ENCODE measurements around the gene CSNK2A1. TPM values are rescaled to one million over a fixed set of nuclear protein-coding genes. Genes with fewer than 3 reads are reported as not detected.
"Not testable (repeated sequence)": the region's sequence is repeated elsewhere in the genome, so short reads cannot be mapped to it uniquely, and the experiment has no call there.

CSNK2A1 gene
- polyA plus RNA-seq, 6 donors from 2014 or later: 47.4 to 78.4 (median 63.2) TPM

DNA sequence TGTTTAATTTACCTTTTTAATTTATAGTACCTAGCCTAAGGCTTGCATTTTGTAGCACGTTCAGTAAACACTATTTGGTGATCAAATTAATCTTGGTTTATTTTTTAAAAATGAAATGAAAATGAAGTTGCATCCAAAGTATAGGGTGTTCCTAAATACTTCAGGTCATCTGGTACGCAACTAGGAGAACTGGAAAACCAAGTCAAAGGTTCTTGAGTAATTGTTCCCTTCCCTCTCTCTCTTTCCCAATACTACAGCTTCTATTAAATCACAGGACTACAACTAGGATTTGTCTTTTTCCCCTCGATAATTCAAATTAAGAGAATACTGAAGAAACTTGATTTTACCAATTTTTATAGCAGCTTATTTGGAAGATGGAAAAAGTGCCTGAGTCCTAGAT lies 27.9 kb downstream of the CSNK2A1 start:
- peaks cover 66 to 76% (median 68%) of the 10 kb centered on the region in 3 donors for H3K4me1 Mint-ChIP-seq
- H3K9me3 Mint-ChIP-seq: peaks cover 4 to 18% (median 10%) of the 10 kb centered on the region in 7 donors
- ATAC-seq (ENCODE audit: low read depth in 2 of 2) (no peak), DNase-seq (no peak)
- no peak overlapping the region for H3K4me3 Mint-ChIP-seq
- H3K27me3 Mint-ChIP-seq: no peaks in the 10 kb centered on the region
- H3K36me3 Mint-ChIP-seq: peaks cover 14 to 15% of the 10 kb centered on the region in 2 donors
- H3K27ac Mint-ChIP-seq: peak overlapping the region in 1 of 6 donors; percentile 19

DNA sequence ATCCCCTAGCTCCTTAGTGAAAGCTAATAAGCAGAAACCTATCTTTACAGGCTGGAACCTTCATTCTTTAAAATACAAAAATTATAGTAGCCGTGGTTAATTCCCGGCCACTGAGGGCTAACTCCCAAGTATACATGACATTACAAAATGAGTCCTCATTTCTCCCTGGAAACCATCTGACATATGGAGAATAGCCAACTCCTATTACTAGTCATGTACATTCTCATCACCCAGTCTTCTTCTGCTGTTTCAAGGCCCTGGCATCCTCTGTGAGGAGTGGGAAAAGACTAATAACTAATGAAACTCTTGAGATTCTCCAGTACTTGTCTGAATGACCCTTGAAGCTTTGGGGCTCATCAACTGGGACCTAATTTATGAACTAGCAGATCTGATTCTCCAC lies 30.2 kb downstream of the CSNK2A1 start:
- DNase-seq (no peak), ATAC-seq (ENCODE audit: low read depth in 2 of 2) (no peak)
- Mint-ChIP-seq H3K36me3 (no peaks in the 10 kb centered on the region), H3K27ac (peak overlapping the region in 3 of 6 donors; percentile 1 to 68 (median 41)), H3K4me1 (peaks cover 69 to 83% (median 79%) of the 10 kb centered on the region in 3 donors), H3K27me3 (no peaks in the 10 kb centered on the region), H3K4me3 (no peak overlapping the region), H3K9me3 (no peaks in the 10 kb centered on the region)

GRCh38 chr20:510328-511057 lies 33.1 kb downstream of the CSNK2A1 start:
- peaks cover 49 to 60% (median 58%) of the 10 kb centered on the region in 3 donors for H3K4me1 Mint-ChIP-seq
- not testable (repeated sequence) for H3K9me3 Mint-ChIP-seq; H3K36me3 Mint-ChIP-seq; DNase-seq; H3K27me3 Mint-ChIP-seq; ATAC-seq (ENCODE audit: low read depth in 2 of 2)
- H3K4me3 Mint-ChIP-seq: peak overlapping the region in 3 of 8 donors; percentile 1 to 37 (median 29)
- peak overlapping the region in 4 of 6 donors; percentile 54 to 76 (median 66) for H3K27ac Mint-ChIP-seq

GRCh38 chr20:508364-508787 lies 35.2 kb downstream of the CSNK2A1 start:
- H3K27ac Mint-ChIP-seq: not testable (repeated sequence)
- peaks cover 31 to 40% (median 37%) of the 10 kb centered on the region in 3 donors for H3K4me1 Mint-ChIP-seq

DNA sequence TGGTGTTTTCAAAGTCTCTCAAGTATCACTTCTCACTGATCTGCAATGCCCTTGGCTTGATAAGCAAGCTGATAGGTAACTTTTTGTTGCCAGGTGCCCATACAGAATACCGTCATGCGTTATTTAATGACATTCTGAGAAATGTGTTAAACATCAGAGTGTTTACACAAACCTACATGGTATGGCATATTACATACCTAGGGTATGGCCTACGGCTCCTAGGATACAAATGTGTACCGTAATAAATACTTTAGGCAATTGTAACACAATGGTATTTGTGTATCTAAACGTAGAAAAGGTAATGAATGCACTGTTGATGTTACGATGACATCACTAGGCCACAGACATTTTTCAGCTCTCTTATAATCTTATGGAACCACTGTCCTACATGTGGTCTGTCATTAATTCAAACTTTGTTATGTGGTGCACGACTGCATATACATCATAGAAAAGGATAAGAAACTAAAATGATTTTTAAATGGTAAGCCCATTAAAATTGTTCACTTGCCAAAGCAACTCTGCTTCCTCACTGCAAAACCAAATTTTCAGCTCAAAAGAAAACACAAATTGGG lies 35.7 kb downstream of the CSNK2A1 start:
- Mint-ChIP-seq H3K9me3 (no peaks in the 10 kb centered on the region), H3K36me3 (peaks cover 6 to 7% of the 10 kb centered on the region in 2 donors), H3K27me3 (no peaks in the 10 kb centered on the region), H3K4me3 (no peak overlapping the region), H3K27ac (no peak overlapping the region), H3K4me1 (peaks cover 27 to 36% (median 32%) of the 10 kb centered on the region in 3 donors)
- ATAC-seq (ENCODE audit: low read depth in 2 of 2) (no peak), DNase-seq (no peak)

More at GRCh38 chr20:508364-508787, 35.2 kb downstream of the CSNK2A1 start:
- not testable (repeated sequence) for H3K36me3 Mint-ChIP-seq; H3K9me3 Mint-ChIP-seq; H3K27me3 Mint-ChIP-seq; H3K4me3 Mint-ChIP-seq; ATAC-seq (ENCODE audit: low read depth in 2 of 2); DNase-seq

DNA sequence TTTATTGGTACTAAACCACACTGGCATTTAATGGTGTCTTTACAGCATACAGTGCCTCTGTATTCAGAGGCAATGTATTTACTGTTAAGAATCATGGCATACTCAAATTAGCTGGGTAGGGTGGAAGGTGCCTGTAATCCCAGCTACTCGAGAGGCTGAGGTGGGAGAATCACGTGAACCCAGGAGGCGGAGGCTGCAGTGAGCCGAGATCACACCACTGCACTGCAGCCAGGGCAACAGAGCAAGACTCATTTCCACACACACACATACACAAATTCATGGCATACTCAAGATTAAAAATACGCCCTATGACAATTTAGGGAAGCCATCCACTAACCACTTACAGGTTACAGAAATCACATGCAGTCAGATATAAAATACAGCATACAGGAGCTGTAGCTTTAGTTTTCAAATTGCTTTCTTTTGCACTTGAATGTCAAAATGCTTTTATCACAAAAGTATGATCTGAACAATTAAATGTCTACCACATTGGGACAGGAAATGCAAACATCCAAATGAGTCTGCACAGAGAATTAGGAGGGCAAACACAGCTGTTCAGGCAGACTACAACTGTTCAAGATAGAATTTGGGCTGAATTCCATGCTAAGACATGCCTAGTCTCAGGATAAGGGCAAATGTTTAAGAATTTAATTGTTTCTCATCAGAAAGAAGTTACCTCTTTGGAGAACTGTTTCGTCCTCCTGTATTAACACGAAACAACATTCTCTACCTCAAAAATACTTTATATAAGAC lies 36.4 kb downstream of the CSNK2A1 start:
- peak overlapping the region in 1 of 6 donors; percentile 15 for H3K27ac Mint-ChIP-seq
- no peak overlapping the region for H3K4me3 Mint-ChIP-seq
- no peak for ATAC-seq (ENCODE audit: low read depth in 2 of 2)
- H3K9me3 Mint-ChIP-seq: no peaks in the 10 kb centered on the region
- no peak for DNase-seq
- peaks cover 20 to 29% (median 25%) of the 10 kb centered on the region in 3 donors for H3K4me1 Mint-ChIP-seq
- H3K27me3 Mint-ChIP-seq: no peaks in the 10 kb centered on the region
- peaks cover 12 to 13% of the 10 kb centered on the region in 2 donors for H3K36me3 Mint-ChIP-seq

- ATAC-seq (ENCODE audit: low read depth in 2 of 2) (no peak), DNase-seq (no peak)
- Mint-ChIP-seq H3K27ac (no peak overlapping the region), H3K4me3 (no peak overlapping the region), H3K4me1 (peaks cover 5% of the 10 kb centered on the region in 3 donors), H3K36me3 (peaks cover 15 to 16% of the 10 kb centered on the region in 2 donors), H3K9me3 (no peaks in the 10 kb centered on the region), H3K27me3 (no peaks in the 10 kb centered on the region)
These were observed 38.9 kb downstream of the CSNK2A1 start for GRCh38 chr20:504632-505075.

GRCh38 chr20:503048-503737 lies 40.4 kb downstream of the CSNK2A1 start:
- no peak for DNase-seq
- H3K4me1 Mint-ChIP-seq: no peaks in the 10 kb centered on the region
- peaks cover 15 to 19% of the 10 kb centered on the region in 2 donors for H3K36me3 Mint-ChIP-seq
- peak overlapping the region in 2 of 6 donors; percentile 50 to 54 for H3K27ac Mint-ChIP-seq
- ATAC-seq (ENCODE audit: low read depth in 2 of 2): no peak
- H3K4me3 Mint-ChIP-seq: no peak overlapping the region
- H3K27me3 Mint-ChIP-seq: no peaks in the 10 kb centered on the region
- no peaks in the 10 kb centered on the region for H3K9me3 Mint-ChIP-seq

DNA sequence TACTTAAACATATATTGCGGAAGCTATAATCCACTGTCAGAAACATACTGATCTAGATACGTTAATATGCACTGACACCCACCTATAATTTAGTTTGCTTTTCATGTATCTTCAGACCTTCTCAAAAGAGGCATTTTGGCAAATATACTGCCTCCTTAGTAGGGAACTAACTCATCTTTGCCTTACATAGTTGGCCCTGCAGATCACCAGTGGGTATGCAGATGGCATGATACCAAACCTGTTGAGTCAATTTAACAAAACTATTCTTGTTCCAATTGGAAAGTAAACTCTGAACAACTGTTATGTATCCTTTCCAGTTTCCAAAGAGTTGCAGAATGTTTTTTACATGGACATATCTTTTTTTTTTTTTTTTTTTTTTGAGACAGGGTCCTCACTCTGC lies 45.6 kb downstream of the CSNK2A1 start:
- H3K27me3 Mint-ChIP-seq: no peaks in the 10 kb centered on the region
- H3K36me3 Mint-ChIP-seq: peaks cover 15 to 20% of the 10 kb centered on the region in 2 donors
- ATAC-seq (ENCODE audit: low read depth in 2 of 2) (no peak), DNase-seq (no peak)
- H3K4me3 Mint-ChIP-seq: no peak overlapping the region
- H3K4me1 Mint-ChIP-seq: no peaks in the 10 kb centered on the region
- no peak overlapping the region for H3K27ac Mint-ChIP-seq
- H3K9me3 Mint-ChIP-seq: no peaks in the 10 kb centered on the region

DNA sequence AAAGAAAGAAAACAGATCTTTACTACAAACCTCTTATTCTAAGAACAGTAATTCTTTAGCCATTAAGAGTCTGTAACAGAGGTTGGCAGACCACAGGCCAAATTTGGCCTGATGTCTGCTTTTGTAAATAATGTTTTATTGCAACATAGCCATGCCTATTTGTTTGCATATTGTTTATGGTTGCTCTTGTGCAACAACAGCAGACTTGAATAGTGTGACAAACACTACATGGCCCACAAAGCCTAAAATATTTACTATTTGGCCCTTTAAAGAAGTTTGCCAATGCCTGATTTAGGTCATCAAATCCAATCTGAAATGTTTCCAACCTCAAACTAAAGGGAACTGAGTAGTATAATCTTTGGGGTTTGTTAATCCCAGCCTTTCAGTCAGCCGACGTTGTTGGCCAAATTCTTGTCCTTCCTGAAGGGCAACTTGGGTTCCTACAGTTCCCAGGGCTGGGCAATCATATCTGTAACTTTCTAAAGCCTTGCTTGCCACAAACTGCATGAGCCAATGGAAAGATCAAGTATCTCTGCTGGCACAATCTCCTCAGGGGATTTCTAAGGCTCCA lies 47.4 kb downstream of the CSNK2A1 start:
- H3K27ac Mint-ChIP-seq: no peak overlapping the region

GRCh38 chr20:492159-492558 lies 51.4 kb downstream of the CSNK2A1 start:
- DNase-seq (no peak), ATAC-seq (ENCODE audit: low read depth in 2 of 2) (no peak)
- H3K27me3 Mint-ChIP-seq: no peaks in the 10 kb centered on the region
- H3K9me3 Mint-ChIP-seq: no peaks in the 10 kb centered on the region
- peaks cover 22 to 29% of the 10 kb centered on the region in 2 donors for H3K36me3 Mint-ChIP-seq
- no peak overlapping the region for H3K4me3 Mint-ChIP-seq
- no peaks in the 10 kb centered on the region for H3K4me1 Mint-ChIP-seq
- H3K27ac Mint-ChIP-seq: peak overlapping the region in 1 of 6 donors; percentile 22

More for the DNA sequence above, 47.4 kb downstream of the CSNK2A1 start:
- Mint-ChIP-seq H3K9me3 (no peaks in the 10 kb centered on the region), H3K36me3 (peaks cover 15 to 18% of the 10 kb centered on the region in 2 donors), H3K27me3 (no peaks in the 10 kb centered on the region), H3K4me1 (no peaks in the 10 kb centered on the region), H3K4me3 (no peak overlapping the region)
- ATAC-seq (ENCODE audit: low read depth in 2 of 2) (no peak), DNase-seq (no peak)

DNA sequence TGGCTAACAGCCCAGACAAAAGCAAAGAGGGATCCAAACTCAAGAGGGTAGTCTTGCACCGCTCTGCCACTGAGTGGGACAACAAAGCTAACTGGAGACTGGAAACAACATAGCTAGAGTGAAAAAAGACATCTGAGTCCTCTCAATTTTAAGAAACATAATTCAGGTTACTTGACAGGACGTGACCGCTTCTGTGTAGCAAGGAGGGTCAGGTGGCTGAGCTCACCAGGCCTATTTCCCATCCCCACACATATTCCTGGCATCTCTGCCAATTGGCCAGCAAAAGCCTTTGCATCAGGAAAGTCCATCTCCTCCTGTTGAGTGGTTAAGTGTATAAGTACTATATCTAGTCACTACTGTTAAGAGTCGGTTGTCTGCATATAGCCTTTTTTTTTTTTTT lies 55.9 kb downstream of the CSNK2A1 start:
- H3K27me3 Mint-ChIP-seq: no peaks in the 10 kb centered on the region
- H3K4me3 Mint-ChIP-seq: no peak overlapping the region
- DNase-seq (no peak), ATAC-seq (ENCODE audit: low read depth in 2 of 2) (no peak)
- H3K9me3 Mint-ChIP-seq: no peaks in the 10 kb centered on the region
- H3K27ac Mint-ChIP-seq: peak overlapping the region in 1 of 6 donors; percentile 49
- no peaks in the 10 kb centered on the region for H3K4me1 Mint-ChIP-seq
- peaks cover 18 to 45% of the 10 kb centered on the region in 2 donors for H3K36me3 Mint-ChIP-seq

Data from naive B cell (primary cell).